NCI-H446 (cell line): Measurements from ENCODE around the gene ETV3.

ENCODE experiments used
- DNase-seq, 2 experiments: peaks; one replicate each; lab custom pipeline; 2025; lab: John Stamatoyannopoulos, UW

The ETV3 gene

GRCh38 chr1:157091186-157091585, 47.0 kb downstream of the ETV3 start:
- DNase-seq = no peak

- no peak for DNase-seq
Measured at GRCh38 chr1:157090771-157091170, 47.4 kb downstream of the ETV3 start.

GRCh38 chr1:157090196-157090647, 48.0 kb downstream of the ETV3 start:
- DNase-seq = peak; percentile 45 to 90

GRCh38 chr1:157089789-157090188, 48.4 kb downstream of the ETV3 start:
- DNase-seq = no peak

GRCh38 chr1:157088607-157089006, 49.6 kb downstream of the ETV3 start:
- no peak for DNase-seq

GRCh38 chr1:157087030-157087429, 51.2 kb downstream of the ETV3 start:
- DNase-seq = no peak

- no peak for DNase-seq
Measured at GRCh38 chr1:157086299-157086698, 51.9 kb downstream of the ETV3 start.

- no peak for DNase-seq
Measured at GRCh38 chr1:157085421-157085820, 52.8 kb downstream of the ETV3 start.

- no peak for DNase-seq
Measured at GRCh38 chr1:157084720-157085119, 53.5 kb downstream of the ETV3 start.

GRCh38 chr1:157081707-157082106, 56.5 kb downstream of the ETV3 start:
- DNase-seq = peak; percentile 13 to 69

GRCh38 chr1:157080714-157081113, 57.5 kb downstream of the ETV3 start:
- DNase-seq = no peak

GRCh38 chr1:157077394-157077793, 60.8 kb downstream of the ETV3 start:
- DNase-seq = no peak

- peak in 1 of 2 experiments; percentile 59 for DNase-seq
Measured at GRCh38 chr1:157073944-157074685, 64.1 kb downstream of the ETV3 start.
